KMS-11 (cell line): ENCODE results near the gene PLEKHA5.
"Not testable (repeated sequence)": the region's sequence is repeated elsewhere in the genome, so short reads cannot be mapped to it uniquely, and the experiment has no call there.

Source experiments
- H2AFZ ChIP-seq: fragments of 200-600 bp; sonication (generic); 2 replicates; pipeline ENCODE4 v1.6.1; 2016; ENCODE audit warnings: antibody characterized with exemption, mixed run types, low read depth
- H3K27ac ChIP-seq: fragments of 200-600 bp; sonication (generic); 2 replicates; pipeline ENCODE4 v1.6.1; 2016; ENCODE audit warnings: mild to moderate bottlenecking, mixed run types
- H3K27me3 ChIP-seq: fragments of 200-600 bp; sonication (generic); 2 replicates; pipeline ENCODE4 v1.6.1; 2017; ENCODE audit warnings: mild to moderate bottlenecking, low read depth, mixed run types, moderate library complexity; ENCODE audit not compliant: insufficient read depth
- H3K36me3 ChIP-seq: fragments of 200-600 bp; sonication (generic); 2 replicates; pipeline ENCODE4 v1.6.1; 2017; ENCODE audit warnings: mild to moderate bottlenecking, mixed run types; ENCODE audit not compliant: insufficient read depth
- H3K4me1 ChIP-seq: fragments of 200-600 bp; sonication (generic); 2 replicates; pipeline ENCODE4 v1.6.1; 2016; ENCODE audit warnings: mild to moderate bottlenecking, low read depth, mixed run types; ENCODE audit not compliant: poor library complexity, severe bottlenecking
- H3K4me2 ChIP-seq: fragments of 200-600 bp; sonication (generic); 2 replicates; pipeline ENCODE4 v1.7.0; 2016; ENCODE audit warnings: mild to moderate bottlenecking, mixed run types
- H3K4me3 ChIP-seq: fragments of 200-600 bp; sonication (generic); IDR thresholded peaks from 2 replicates; pipeline ENCODE4 v1.6.1; 2017; ENCODE audit warnings: low read depth, low read length, mixed read lengths; ENCODE audit not compliant: insufficient read depth
- H3K79me2 ChIP-seq: fragments of 200-600 bp; sonication (generic); 2 replicates; pipeline ENCODE4 v1.6.1; 2016; ENCODE audit warnings: low read depth, mixed run types; ENCODE audit not compliant: insufficient read depth
- H3K9ac ChIP-seq: fragments of 200-600 bp; sonication (generic); 2 replicates; pipeline ENCODE4 v1.6.1; 2016; ENCODE audit warnings: mild to moderate bottlenecking, mixed run types
- H4K20me1 ChIP-seq: fragments of 200-600 bp; sonication (generic); 2 replicates; pipeline ENCODE4 v1.6.1; 2016; ENCODE audit warnings: mild to moderate bottlenecking, mixed run types; ENCODE audit not compliant: insufficient read depth
- TF ChIP-seq, protein P1 (sequence below): fragments of 200-600 bp; sonication (generic); conservative IDR thresholded peaks from 2 replicates; pipeline ENCODE4 v1.6.1; 2017; ENCODE audit warnings: low read depth, mild to moderate bottlenecking, antibody characterized with exemption, low read length, moderate library complexity, mixed read lengths

The PLEKHA5 gene

DNA sequence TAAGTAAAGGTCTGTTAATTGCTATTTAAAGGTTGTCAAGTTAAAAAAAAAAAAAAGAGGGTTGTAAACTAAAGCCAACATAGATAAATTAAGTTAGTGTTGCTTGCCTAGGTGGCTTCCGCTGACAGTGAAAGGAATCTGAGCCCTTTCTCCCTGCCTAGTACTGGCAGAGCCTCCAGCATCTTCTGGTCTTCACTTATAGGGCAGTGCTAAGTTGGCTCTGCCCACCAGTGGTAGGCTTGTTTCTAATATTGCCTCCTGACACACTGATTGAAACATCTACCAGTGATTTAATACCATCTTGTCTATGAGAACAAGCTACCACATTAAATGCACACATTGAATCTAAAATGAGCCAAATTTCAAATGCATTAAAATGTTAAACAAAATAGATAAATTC, 39.7 kb downstream of the PLEKHA5 start:
- Histone ChIP-seq H3K79me2 (no peaks in the 10 kb centered on the region), H3K4me1 (no peaks in the 10 kb centered on the region), H3K27ac (no peak overlapping the region), H3K4me3 (no peak overlapping the region), H2AFZ (no peak overlapping the region), H4K20me1 (no peaks in the 10 kb centered on the region), H3K9ac (no peak overlapping the region), H3K27me3 (no peaks in the 10 kb centered on the region), H3K4me2 (no peak overlapping the region), H3K36me3 (no peaks in the 10 kb centered on the region)
- TF ChIP-seq, protein P1, sequence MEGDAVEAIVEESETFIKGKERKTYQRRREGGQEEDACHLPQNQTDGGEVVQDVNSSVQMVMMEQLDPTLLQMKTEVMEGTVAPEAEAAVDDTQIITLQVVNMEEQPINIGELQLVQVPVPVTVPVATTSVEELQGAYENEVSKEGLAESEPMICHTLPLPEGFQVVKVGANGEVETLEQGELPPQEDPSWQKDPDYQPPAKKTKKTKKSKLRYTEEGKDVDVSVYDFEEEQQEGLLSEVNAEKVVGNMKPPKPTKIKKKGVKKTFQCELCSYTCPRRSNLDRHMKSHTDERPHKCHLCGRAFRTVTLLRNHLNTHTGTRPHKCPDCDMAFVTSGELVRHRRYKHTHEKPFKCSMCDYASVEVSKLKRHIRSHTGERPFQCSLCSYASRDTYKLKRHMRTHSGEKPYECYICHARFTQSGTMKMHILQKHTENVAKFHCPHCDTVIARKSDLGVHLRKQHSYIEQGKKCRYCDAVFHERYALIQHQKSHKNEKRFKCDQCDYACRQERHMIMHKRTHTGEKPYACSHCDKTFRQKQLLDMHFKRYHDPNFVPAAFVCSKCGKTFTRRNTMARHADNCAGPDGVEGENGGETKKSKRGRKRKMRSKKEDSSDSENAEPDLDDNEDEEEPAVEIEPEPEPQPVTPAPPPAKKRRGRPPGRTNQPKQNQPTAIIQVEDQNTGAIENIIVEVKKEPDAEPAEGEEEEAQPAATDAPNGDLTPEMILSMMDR: no peak

DNA sequence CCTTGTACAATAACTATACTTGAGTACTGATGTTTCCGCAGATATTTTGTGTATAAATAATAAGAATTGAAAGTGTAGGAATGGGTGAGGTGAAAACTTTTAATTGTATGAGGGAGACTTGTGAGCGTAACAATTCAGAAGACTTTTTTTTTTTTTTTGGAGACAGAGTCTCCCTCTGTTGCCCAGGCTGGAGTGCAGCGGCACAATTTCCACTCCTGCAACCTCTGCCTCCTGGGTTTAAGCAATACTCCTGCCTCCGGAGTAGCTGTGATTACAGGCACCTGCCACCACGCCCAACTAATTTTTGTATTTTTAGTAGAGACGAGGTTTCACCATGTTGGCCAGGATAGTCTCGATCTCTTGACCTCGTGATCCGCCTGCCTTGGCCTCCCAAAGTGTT, 40.8 kb downstream of the PLEKHA5 start:
- H3K9ac ChIP-seq, H3K27me3 ChIP-seq, H2AFZ ChIP-seq, H3K4me2 ChIP-seq, H3K27ac ChIP-seq, H4K20me1 ChIP-seq, H3K79me2 ChIP-seq, H3K36me3 ChIP-seq, H3K4me3 ChIP-seq, H3K4me1 ChIP-seq: not testable (repeated sequence)

DNA sequence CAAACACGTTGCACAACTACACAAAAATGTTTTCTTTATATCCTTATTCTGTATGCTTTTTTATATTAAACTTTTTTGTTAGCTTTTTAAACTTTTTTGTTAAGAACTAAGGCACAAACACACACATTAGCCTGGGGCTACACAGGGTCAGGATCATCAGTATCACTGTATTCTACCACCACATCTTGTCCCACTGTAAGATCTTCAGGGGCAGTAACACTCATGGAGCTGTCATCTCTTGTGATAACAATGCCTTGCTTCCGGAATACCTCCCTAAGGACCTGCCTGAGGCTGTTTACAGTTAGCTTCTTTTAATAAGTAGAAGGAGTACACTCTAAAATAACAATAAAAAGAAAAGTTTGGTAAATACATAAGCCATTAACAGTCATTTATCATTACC, 42.2 kb downstream of the PLEKHA5 start:
- H2AFZ ChIP-seq: no peak overlapping the region
- H3K27ac ChIP-seq: no peak overlapping the region
- H3K9ac ChIP-seq: no peak overlapping the region
- TF ChIP-seq, protein P1: no peak
- H3K4me2 ChIP-seq: no peak overlapping the region
- no peaks in the 10 kb centered on the region for H3K36me3 ChIP-seq
- no peaks in the 10 kb centered on the region for H3K4me1 ChIP-seq
- H3K79me2 ChIP-seq: no peaks in the 10 kb centered on the region
- H3K27me3 ChIP-seq: no peaks in the 10 kb centered on the region
- no peak overlapping the region for H3K4me3 ChIP-seq
- no peaks in the 10 kb centered on the region for H4K20me1 ChIP-seq

DNA sequence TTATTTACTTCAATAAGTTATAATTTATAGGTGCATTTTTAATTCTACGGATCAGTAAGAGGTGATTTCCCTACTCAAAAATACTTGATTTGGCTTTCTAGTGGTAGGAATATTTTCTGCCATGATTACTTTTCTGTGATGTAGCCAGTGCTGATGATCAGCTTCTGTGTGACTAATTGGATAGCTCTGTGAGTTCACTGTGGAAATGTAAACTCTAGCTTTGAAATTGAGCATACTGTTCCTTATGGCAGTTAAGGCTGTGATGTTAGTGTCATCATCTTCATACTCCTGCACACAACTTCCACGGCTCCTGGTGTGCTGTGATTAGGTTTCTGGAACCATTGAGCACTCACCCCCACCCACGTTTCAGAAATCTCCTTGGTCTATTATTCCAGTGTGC, 48.2 kb downstream of the PLEKHA5 start:
- H4K20me1 ChIP-seq: no peaks in the 10 kb centered on the region
- no peak overlapping the region for H3K27ac ChIP-seq
- H3K4me1 ChIP-seq: peaks cover 8% of the 10 kb centered on the region
- H3K79me2 ChIP-seq: no peaks in the 10 kb centered on the region
- H3K27me3 ChIP-seq: no peaks in the 10 kb centered on the region
- H3K4me2 ChIP-seq: no peak overlapping the region
- no peak overlapping the region for H3K9ac ChIP-seq
- H3K4me3 ChIP-seq: no peak overlapping the region
- H2AFZ ChIP-seq: no peak overlapping the region
- TF ChIP-seq, protein P1: no peak
- H3K36me3 ChIP-seq: no peaks in the 10 kb centered on the region

DNA sequence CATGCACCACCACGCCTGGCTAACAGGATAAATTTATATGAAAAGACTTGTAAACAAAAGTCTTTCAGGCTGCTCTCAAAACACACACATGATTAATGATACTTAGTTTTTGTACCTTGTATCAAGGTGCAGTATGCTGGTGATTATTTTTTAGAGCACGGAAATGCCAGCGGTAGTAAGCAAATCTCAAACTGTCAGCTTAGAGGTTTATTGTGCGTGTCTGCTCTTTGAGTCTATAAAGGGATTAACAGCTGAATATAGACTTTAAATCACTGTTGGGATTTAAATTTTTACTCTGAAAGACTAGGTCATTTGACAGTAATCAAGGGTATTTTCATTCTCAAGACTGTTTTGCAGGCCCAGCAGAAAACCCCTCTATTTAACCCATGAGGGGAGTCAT, 50.5 kb downstream of the PLEKHA5 start:
- H3K9ac ChIP-seq: no peak overlapping the region
- no peaks in the 10 kb centered on the region for H3K79me2 ChIP-seq
- H3K4me3 ChIP-seq: no peak overlapping the region
- no peak overlapping the region for H2AFZ ChIP-seq
- H3K27me3 ChIP-seq: no peaks in the 10 kb centered on the region
- no peak overlapping the region for H3K27ac ChIP-seq
- H4K20me1 ChIP-seq: no peaks in the 10 kb centered on the region
- H3K4me2 ChIP-seq: no peak overlapping the region
- H3K4me1 ChIP-seq: peaks cover 8% of the 10 kb centered on the region
- no peaks in the 10 kb centered on the region for H3K36me3 ChIP-seq
- TF ChIP-seq, protein P1: no peak
